IPS-NIHi7 (cell line): ENCODE results near the gene TMCC3.

Experiments
- DNase-seq: peaks from one replicate; pipeline ENCODE4 v3.0.0; 2012; ENCODE audit warnings: mixed read lengths; ENCODE audit errors: extremely low spot score

The TMCC3 gene

GRCh38 chr12:94673496-94673895 is 23.1 kb upstream of the TMCC3 start:
- DNase-seq, result no peak

- DNase-seq, result no peak
Observed at GRCh38 chr12:94671917-94672316, 21.6 kb upstream of the TMCC3 start.

GRCh38 chr12:94670898-94671297 is 20.5 kb upstream of the TMCC3 start:
- no peak for DNase-seq

- no peak for DNase-seq
Observed at GRCh38 chr12:94670075-94670474, 19.7 kb upstream of the TMCC3 start.

- DNase-seq, result no peak
Observed at GRCh38 chr12:94667031-94667540, 16.7 kb upstream of the TMCC3 start.

GRCh38 chr12:94666158-94666557 is 15.8 kb upstream of the TMCC3 start:
- no peak for DNase-seq

GRCh38 chr12:94663702-94664101 is 13.3 kb upstream of the TMCC3 start:
- no peak for DNase-seq

GRCh38 chr12:94663071-94663470 is 12.7 kb upstream of the TMCC3 start:
- no peak for DNase-seq

- no peak for DNase-seq
Observed at GRCh38 chr12:94660436-94660835, 10.1 kb upstream of the TMCC3 start.

GRCh38 chr12:94659346-94659930 is 9.1 kb upstream of the TMCC3 start:
- no peak for DNase-seq

GRCh38 chr12:94658931-94659330 is 8.6 kb upstream of the TMCC3 start:
- DNase-seq, result no peak

GRCh38 chr12:94656556-94656955 is 6.2 kb upstream of the TMCC3 start:
- DNase-seq, result no peak

- DNase-seq, result peak; percentile 53
Observed at GRCh38 chr12:94649349-94650142, 811 bp downstream of the TMCC3 start.

- DNase-seq, result no peak
Observed at GRCh38 chr12:94648578-94648977, 1.8 kb downstream of the TMCC3 start.

- no peak for DNase-seq
Observed at GRCh38 chr12:94644141-94644979, 6.0 kb downstream of the TMCC3 start.

- no peak for DNase-seq
Observed at GRCh38 chr12:94643606-94644005, 6.8 kb downstream of the TMCC3 start.

GRCh38 chr12:94641283-94641682 is 9.1 kb downstream of the TMCC3 start:
- no peak for DNase-seq

- DNase-seq, result no peak
Observed at GRCh38 chr12:94640134-94640928, 10.0 kb downstream of the TMCC3 start.

- DNase-seq, result no peak
Observed at GRCh38 chr12:94638521-94638920, 11.8 kb downstream of the TMCC3 start.

GRCh38 chr12:94637390-94638113 is 12.8 kb downstream of the TMCC3 start:
- DNase-seq, result no peak
